ENCODE data around the gene UFD1. TPM values are rescaled to one million over a fixed set of nuclear protein-coding genes. Genes with fewer than 3 reads are reported as not detected.
"Not testable (repeated sequence)": the region's sequence is repeated elsewhere in the genome, so short reads cannot be mapped to it uniquely, and the experiment has no call there.

The UFD1 gene
- total and polyA plus RNA-seq, 7 experiments from 2014 or later: 46.8 to 87.8 (median 71.8) TPM

DNA sequence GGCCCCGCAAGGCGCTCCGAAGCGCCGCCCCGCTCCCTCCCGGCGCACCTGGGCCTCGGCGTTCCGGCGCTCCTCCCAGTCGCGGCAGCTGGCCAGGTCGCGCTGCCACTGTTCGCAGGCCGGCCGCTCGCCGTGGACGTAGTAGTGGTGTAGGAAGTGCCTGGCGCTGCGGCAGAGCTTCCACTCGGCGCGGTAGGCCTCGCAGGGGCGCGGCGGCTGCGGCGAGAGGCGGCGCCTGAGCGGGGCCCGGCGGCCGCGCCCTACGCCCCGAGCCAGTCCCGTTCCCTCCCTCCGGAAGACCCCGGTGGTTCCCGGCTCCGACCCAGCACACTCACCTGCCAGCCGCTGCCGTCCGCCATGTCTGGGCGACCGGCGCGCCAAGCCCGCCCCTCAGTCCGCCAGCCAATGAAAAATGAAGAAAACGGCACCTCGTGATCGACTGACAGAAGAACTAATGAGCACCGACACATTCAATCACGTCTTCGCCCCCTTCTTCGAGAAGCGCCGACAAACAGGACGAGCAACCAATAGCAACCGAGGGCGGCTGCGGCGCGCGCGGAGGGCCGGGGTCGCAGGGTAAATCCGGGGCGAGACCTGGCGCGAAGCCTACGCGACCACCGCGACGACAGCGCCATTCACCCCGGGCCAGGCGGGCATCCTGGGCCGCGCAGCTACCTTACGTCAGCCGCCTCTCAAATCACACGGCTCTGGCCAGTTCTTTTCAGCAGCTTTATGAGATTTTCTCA lies 31.5 kb downstream of the UFD1 start, which contains the start of gene C22orf39:
Gene C22orf39 (minus strand): TSS at position 382 of the 746 bp plus-strand sequence. CDS start 23 bp downstream, at position 359.
- Mint-ChIP-seq H3K27me3 (no peaks in the 10 kb centered on the region), H3K4me1 (peaks cover 21 to 61% (median 48%) of the 10 kb centered on the region in 7 donors), H3K36me3 (peaks cover 4 to 16% (median 5%) of the 10 kb centered on the region in 5 donors), H3K9me3 (no peaks in the 10 kb centered on the region), H3K27ac (peak within 1 kb of the TSS; percentile 84 to 97 (median 94)), H3K4me3 (peak within 1 kb of the TSS; percentile 84 to 99 (median 92))
- ATAC-seq: peak; percentile 94
- ChIA-PET CTCF (interaction anchor here (0.6 kb wide), 1 partner anchor 34 kb away, joined by 3 read pairs; no protein-coding TSS in a partner anchor), POLR2A (interaction anchor here (1.0 to 3.3 kb wide), 12 partner anchors 8 to 332 kb away, joined by 3 to 41 read pairs (median 4); partner anchors contain the start of genes CDC45, HIRA, MRPL40 and UFD1)
- peak within 1 kb of the TSS; percentile 65 for H3K4me3 ChIP-seq (ENCODE audit: low read length)
- intact Hi-C loops (cut with micrococcal nuclease): loop anchor here (1.0 to 5.0 kb wide), 9 partner anchors 15 to 325 kb away; partner anchors contain the start of genes DGCR2 (in 2 of the 2), MRPL40 (in 2 of the 2) and ESS2 (in 1 of the 2)
- no peaks in the 10 kb centered on the region for H3K27me3 ChIP-seq (ENCODE audit: control insufficient read depth in 2 of 2, insufficient read depth in 2 of 2, low read length in 2 of 2)
- H3K27ac ChIP-seq (ENCODE audit: low read depth, low read length): peak within 1 kb of the TSS; percentile 81
- DNase-seq: peak; percentile 69 to 93 (median 90)
- H3K4me1 ChIP-seq (ENCODE audit: control insufficient read depth in 2 of 2, insufficient read depth in 2 of 2, low read length in 2 of 2): peaks cover 18 to 26% of the 10 kb centered on the region in 2 donors
- peaks cover 0 to 29% (median 0%) of the 10 kb centered on the region in 3 experiments for H3K36me3 ChIP-seq (ENCODE audit: control insufficient read depth in 2 of 3, insufficient read depth in 3 of 3, low read length in 3 of 3)
- H3K9me3 ChIP-seq (ENCODE audit: control insufficient read depth in 2 of 3, low read length in 3 of 3): no peaks in the 10 kb centered on the region

DNA sequence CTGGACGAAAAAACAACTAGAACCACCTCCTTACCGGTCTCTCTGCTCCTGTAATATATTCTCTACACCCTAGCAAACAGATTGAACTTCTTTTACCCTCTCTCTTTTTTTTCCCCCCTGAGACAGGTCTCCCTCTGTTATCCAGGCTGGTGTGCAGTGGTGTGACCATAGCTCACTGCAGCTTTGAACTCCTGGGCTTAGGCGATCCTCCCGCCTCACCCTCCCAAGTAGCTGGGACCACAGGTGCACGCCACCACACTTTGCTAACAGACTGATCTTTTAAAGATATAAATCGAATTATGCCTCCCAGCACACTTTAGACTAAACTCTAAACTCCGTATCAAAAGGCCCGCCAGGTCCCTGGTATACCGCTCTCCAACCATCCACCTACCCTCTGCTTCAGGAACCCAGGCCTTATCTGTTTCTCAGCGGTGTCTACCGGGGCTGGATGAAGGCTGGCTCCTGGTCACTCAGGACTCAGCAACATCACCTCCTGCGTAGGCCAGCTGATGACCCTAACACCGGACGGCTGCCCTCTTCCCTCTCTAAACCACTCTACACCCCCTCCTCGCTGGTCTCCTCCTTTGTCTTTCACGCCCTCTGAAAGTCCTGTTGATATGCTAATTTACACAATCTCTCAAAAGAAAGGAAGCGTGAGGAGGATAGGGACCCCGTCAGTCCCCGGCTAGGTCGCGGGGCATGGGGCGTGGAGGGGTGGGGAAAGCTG lies 32.2 kb downstream of the UFD1 start:
- H3K4me1 ChIP-seq (ENCODE audit: control insufficient read depth in 2 of 2, insufficient read depth in 2 of 2, low read length in 2 of 2): peaks cover 18 to 26% of the 10 kb centered on the region in 2 donors
- H3K27ac ChIP-seq (ENCODE audit: low read depth, low read length): peak overlapping the region; percentile 81
- H3K27ac Mint-ChIP-seq: peak overlapping the region; percentile 84 to 97 (median 94)
- H3K27me3 ChIP-seq (ENCODE audit: control insufficient read depth in 2 of 2, insufficient read depth in 2 of 2, low read length in 2 of 2): no peaks in the 10 kb centered on the region
- no peaks in the 10 kb centered on the region for H3K27me3 Mint-ChIP-seq
- H3K9me3 ChIP-seq (ENCODE audit: control insufficient read depth in 2 of 3, low read length in 3 of 3): no peaks in the 10 kb centered on the region
- peaks cover 24 to 64% (median 53%) of the 10 kb centered on the region in 7 donors for H3K4me1 Mint-ChIP-seq
- ATAC-seq (no peak), DNase-seq (peak in 3 of 9 donors; percentile 6 to 13 (median 12))
- peak overlapping the region; percentile 65 for H3K4me3 ChIP-seq (ENCODE audit: low read length)
- intact Hi-C loops (cut with micrococcal nuclease): loop anchor here (1.0 to 5.0 kb wide), 9 partner anchors 14 to 324 kb away; partner anchors contain the start of genes DGCR2 (in 2 of the 2), MRPL40 (in 2 of the 2) and ESS2 (in 1 of the 2)
- H3K36me3 Mint-ChIP-seq: peaks cover 2 to 18% (median 5%) of the 10 kb centered on the region in 5 donors
- CTCF ChIA-PET: no interaction called here
- peak overlapping the region; percentile 84 to 99 (median 92) for H3K4me3 Mint-ChIP-seq
- H3K36me3 ChIP-seq (ENCODE audit: control insufficient read depth in 2 of 3, insufficient read depth in 3 of 3, low read length in 3 of 3): peaks cover 0 to 24% (median 0%) of the 10 kb centered on the region in 3 experiments
- POLR2A ChIA-PET: interaction anchor here (0.6 to 3.3 kb wide), 13 partner anchors 9 to 331 kb away, joined by 3 to 41 read pairs (median 4); partner anchors contain the start of genes CDC45, HIRA, MRPL40 and UFD1
- H3K9me3 Mint-ChIP-seq: no peaks in the 10 kb centered on the region

DNA sequence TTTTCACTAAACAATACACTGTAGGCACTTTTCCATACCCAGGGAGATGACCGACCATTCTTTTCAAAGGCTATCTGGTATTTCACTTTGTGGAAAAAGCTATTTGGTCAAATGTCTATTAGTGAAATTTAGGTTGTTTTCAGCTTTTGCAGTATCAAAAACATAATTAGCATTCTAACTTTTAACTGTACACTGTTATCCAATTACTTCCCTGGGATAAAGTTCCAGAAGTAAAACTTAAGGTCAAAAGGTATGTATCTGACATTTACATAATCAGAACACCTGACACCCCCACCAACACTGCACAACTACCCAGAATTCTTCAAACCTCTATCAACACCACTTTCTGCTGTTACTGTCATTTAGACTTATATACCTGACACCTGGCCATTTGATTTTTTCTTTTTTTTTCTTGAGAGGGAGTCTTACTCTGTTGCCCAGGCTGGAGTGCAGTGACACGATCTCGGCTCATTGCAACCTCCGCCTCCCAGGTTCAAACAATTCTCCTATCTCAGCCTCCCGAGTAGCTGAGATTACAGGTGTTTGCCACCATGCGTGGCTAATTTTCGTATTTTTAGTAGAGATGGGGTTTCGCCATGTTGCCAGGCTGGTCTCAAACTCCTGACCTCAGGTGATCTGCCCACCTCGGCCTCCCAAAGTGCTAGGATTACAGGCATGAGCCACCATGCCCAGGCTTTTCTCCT lies 33.6 kb downstream of the UFD1 start:
- not testable (repeated sequence) for ATAC-seq; H3K9me3 Mint-ChIP-seq; H3K27me3 Mint-ChIP-seq; DNase-seq; H3K27me3 ChIP-seq (ENCODE audit: control insufficient read depth in 2 of 2, insufficient read depth in 2 of 2, low read length in 2 of 2); H3K4me3 ChIP-seq (ENCODE audit: low read length); H3K9me3 ChIP-seq (ENCODE audit: control insufficient read depth in 2 of 3, low read length in 3 of 3)
- ChIA-PET CTCF (interaction anchor here (0.6 to 1.1 kb wide), 3 partner anchors 10 to 1355 kb away, joined by 3 to 4 read pairs (median 3); partner anchors contain the start of gene CDC45), POLR2A (interaction anchor here (1.0 to 1.6 kb wide), 6 partner anchors 10 to 184 kb away, joined by 3 to 10 read pairs (median 4); partner anchors contain the start of genes CDC45, HIRA and MRPL40)
- peak overlapping the region; percentile 81 for H3K27ac ChIP-seq (ENCODE audit: low read depth, low read length)
- peaks cover 18 to 26% of the 10 kb centered on the region in 2 donors for H3K4me1 ChIP-seq (ENCODE audit: control insufficient read depth in 2 of 2, insufficient read depth in 2 of 2, low read length in 2 of 2)
- H3K4me1 Mint-ChIP-seq: peaks cover 28 to 64% (median 55%) of the 10 kb centered on the region in 7 donors
- H3K36me3 ChIP-seq (ENCODE audit: control insufficient read depth in 2 of 3, insufficient read depth in 3 of 3, low read length in 3 of 3): peaks cover 0 to 22% (median 0%) of the 10 kb centered on the region in 3 experiments
- peak overlapping the region in 8 of 10 donors; percentile 19 to 46 (median 34) for H3K4me3 Mint-ChIP-seq
- H3K27ac Mint-ChIP-seq: peak overlapping the region in 8 of 9 donors; percentile 13 to 77 (median 51)
- peaks cover 0 to 16% (median 5%) of the 10 kb centered on the region in 5 donors for H3K36me3 Mint-ChIP-seq
- intact Hi-C loops (cut with micrococcal nuclease): loop anchor here in 1 of 2 donors (5.0 kb wide), 1 partner anchor 323 kb away; the partner anchor contains the start of gene DGCR2

DNA sequence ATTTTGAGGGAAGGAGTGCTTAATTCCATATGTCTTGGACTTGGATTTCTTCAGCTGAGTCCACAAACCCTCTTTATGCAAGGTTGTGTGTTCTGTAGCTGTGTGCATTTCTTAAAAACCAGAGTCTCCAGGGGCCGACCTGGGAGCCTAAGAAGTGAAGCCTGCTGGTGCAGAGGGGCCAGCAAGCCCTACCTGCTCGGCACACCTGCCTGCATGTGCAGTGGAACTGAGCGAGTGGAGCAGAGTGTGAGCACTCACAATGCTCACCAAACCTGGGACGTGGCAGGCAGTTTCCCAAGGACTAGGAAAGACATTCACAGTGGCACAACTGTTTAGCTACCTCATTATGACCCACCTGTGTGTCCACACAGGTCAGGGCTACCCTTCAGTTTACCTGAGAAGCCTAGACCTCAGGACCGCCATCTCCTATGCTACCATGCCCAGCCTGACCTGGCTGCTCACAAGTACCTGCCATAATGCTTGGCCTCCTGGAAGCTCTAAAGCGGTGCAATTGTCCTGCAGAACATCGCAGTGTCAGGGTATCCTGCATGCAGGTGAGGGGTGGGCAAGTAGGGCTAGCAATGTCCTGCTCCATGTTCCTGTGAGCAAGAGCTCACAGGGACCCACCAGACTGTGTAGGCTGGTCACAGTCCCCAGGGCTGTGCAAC lies 35.3 kb downstream of the UFD1 start:
- Histone ChIP-seq H3K27ac (ENCODE audit: low read depth, low read length) (no peak overlapping the region), H3K27me3 (ENCODE audit: control insufficient read depth in 2 of 2, insufficient read depth in 2 of 2, low read length in 2 of 2) (no peaks in the 10 kb centered on the region), H3K4me3 (ENCODE audit: low read length) (no peak overlapping the region), H3K36me3 (ENCODE audit: control insufficient read depth in 2 of 3, insufficient read depth in 3 of 3, low read length in 3 of 3) (peaks cover 0 to 24% (median 0%) of the 10 kb centered on the region in 3 experiments), H3K4me1 (ENCODE audit: control insufficient read depth in 2 of 2, insufficient read depth in 2 of 2, low read length in 2 of 2) (peaks cover 14 to 20% of the 10 kb centered on the region in 2 donors), H3K9me3 (ENCODE audit: control insufficient read depth in 2 of 3, low read length in 3 of 3) (no peaks in the 10 kb centered on the region)
- Mint-ChIP-seq H3K27ac (peak overlapping the region in 3 of 9 donors; percentile 2 to 65 (median 58)), H3K4me1 (peaks cover 32 to 59% (median 52%) of the 10 kb centered on the region in 7 donors), H3K4me3 (peak overlapping the region in 1 of 10 donors; percentile 39), H3K27me3 (no peaks in the 10 kb centered on the region), H3K36me3 (peaks cover 0 to 18% (median 5%) of the 10 kb centered on the region in 5 donors), H3K9me3 (no peaks in the 10 kb centered on the region)
- CTCF ChIA-PET: interaction anchor here (1.0 kb wide), 1 partner anchor 10 kb away, joined by 10 read pairs; no protein-coding TSS in a partner anchor
- POLR2A ChIA-PET: interaction anchor here (0.9 to 1.4 kb wide), 3 partner anchors 9 to 29 kb away, joined by 3 to 8 read pairs (median 4); partner anchors contain the start of genes HIRA and MRPL40
- DNase-seq (no peak), ATAC-seq (no peak)
- intact Hi-C loops (cut with micrococcal nuclease): no loop called here

DNA sequence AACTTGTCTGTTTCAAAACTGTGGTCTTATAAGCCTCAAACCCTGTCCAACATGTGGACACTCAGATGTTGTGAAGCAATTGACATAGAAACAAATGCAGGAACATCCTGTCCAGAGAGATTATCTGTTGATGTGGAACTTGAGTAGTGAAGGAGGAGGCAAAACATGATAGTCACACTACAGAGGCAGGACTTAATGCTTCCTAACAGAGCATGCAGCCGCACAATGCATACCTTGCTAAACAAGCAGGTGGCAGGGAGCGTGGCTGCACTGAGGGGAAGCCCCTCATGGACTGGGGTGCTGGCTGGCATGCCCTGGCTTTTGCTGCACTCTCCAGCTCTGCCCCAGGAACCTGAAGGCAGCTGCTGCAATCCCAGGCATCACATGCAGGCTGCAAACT lies 36.8 kb downstream of the UFD1 start:
- H3K36me3 ChIP-seq (ENCODE audit: control insufficient read depth in 2 of 3, insufficient read depth in 3 of 3, low read length in 3 of 3): peaks cover 0 to 24% (median 0%) of the 10 kb centered on the region in 3 experiments
- no peaks in the 10 kb centered on the region for H3K27me3 ChIP-seq (ENCODE audit: control insufficient read depth in 2 of 2, insufficient read depth in 2 of 2, low read length in 2 of 2)
- DNase-seq: no peak
- ATAC-seq: no peak
- POLR2A ChIA-PET: no interaction called here
- Mint-ChIP-seq H3K4me1 (peaks cover 29 to 48% (median 44%) of the 10 kb centered on the region in 7 donors), H3K27ac (peak overlapping the region in 1 of 9 donors; percentile 7), H3K4me3 (no peak overlapping the region), H3K27me3 (no peaks in the 10 kb centered on the region), H3K36me3 (peaks cover 0 to 17% (median 5%) of the 10 kb centered on the region in 5 donors), H3K9me3 (no peaks in the 10 kb centered on the region)
- CTCF ChIA-PET: no interaction called here
- intact Hi-C loops (cut with micrococcal nuclease): no loop called here
- no peak overlapping the region for H3K4me3 ChIP-seq (ENCODE audit: low read length)
- no peaks in the 10 kb centered on the region for H3K9me3 ChIP-seq (ENCODE audit: control insufficient read depth in 2 of 3, low read length in 3 of 3)
- no peak overlapping the region for H3K27ac ChIP-seq (ENCODE audit: low read depth, low read length)
- H3K4me1 ChIP-seq (ENCODE audit: control insufficient read depth in 2 of 2, insufficient read depth in 2 of 2, low read length in 2 of 2): peaks cover 8 to 14% of the 10 kb centered on the region in 2 donors
